NCI-H2171 (cell line): ENCODE data around the gene ADH1B.
A peak's percentile ranks its signal among the peaks of the same experiment; 100 is the strongest.
"Not testable (repeated sequence)": the region's sequence is repeated elsewhere in the genome, so short reads cannot be mapped to it uniquely, and the experiment has no call there.

Experiments used
- DNase-seq: peaks from one replicate; lab custom pipeline; 2025; lab: John Stamatoyannopoulos, UW

ADH1B gene

GRCh38 chr4:99321241-99322191 is at the start of gene ADH1B:
Gene ADH1B (minus strand): TSS chr4:99321401. CDS start chr4:99321331, 70 bp downstream.
- no peak for DNase-seq

GRCh38 chr4:99367817-99368216 is 46.6 kb upstream of the ADH1B start:
- DNase-seq, result peak; percentile 30

DNA sequence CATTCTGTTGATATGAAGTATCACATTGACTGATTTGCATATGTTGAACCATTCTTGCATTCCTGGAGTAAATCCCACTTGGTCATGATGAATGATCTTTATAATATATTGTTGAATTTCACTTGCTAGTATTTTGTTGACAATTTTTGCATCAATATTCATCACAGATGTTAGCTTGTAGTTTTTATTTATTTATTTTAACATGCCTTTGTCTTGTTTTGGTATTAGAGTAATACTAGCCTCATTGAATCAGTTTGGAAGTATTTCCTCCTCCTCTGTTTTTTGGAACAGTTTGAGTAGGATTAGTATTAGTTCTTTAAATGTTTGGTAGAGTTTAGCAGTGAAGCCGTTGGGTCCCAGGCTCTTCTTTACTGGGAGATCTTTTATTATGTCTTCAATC is 45.3 kb upstream of the ADH1B start:
- no peak for DNase-seq

- DNase-seq, result no peak
Measured at GRCh38 chr4:99362768-99363167, 41.6 kb upstream of the ADH1B start.

GRCh38 chr4:99361899-99362275 is 40.7 kb upstream of the ADH1B start:
- no peak for DNase-seq

DNA sequence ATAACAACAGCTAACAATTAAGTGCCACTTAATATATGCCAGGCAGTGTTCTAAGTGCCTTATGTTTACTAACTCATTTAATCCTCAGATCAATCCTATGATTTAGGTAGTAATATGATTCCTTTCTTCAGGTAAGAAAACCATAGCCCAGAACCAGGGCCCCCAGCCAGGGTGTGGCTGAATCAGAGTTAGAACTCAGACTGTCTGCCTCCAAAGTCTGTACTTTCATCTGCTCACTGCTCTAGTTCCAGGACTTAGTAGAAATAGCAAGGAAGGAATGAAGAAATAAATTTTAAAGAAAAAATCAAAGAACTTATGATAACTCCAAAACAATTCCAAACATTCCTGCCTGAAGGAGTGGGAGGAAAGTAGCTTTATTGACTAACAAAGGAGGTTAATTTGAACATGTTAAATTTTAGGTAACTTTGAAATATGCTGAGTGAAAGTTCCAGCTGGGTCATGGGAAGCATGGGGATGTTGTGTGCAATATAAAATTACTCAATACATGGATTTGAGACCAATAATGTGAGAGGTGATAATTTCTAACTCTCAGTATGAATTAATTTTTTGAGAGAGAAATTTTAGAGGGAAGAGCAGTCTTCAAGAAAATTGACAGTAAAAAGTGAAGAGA is 40.2 kb upstream of the ADH1B start:
- no peak for DNase-seq

DNA sequence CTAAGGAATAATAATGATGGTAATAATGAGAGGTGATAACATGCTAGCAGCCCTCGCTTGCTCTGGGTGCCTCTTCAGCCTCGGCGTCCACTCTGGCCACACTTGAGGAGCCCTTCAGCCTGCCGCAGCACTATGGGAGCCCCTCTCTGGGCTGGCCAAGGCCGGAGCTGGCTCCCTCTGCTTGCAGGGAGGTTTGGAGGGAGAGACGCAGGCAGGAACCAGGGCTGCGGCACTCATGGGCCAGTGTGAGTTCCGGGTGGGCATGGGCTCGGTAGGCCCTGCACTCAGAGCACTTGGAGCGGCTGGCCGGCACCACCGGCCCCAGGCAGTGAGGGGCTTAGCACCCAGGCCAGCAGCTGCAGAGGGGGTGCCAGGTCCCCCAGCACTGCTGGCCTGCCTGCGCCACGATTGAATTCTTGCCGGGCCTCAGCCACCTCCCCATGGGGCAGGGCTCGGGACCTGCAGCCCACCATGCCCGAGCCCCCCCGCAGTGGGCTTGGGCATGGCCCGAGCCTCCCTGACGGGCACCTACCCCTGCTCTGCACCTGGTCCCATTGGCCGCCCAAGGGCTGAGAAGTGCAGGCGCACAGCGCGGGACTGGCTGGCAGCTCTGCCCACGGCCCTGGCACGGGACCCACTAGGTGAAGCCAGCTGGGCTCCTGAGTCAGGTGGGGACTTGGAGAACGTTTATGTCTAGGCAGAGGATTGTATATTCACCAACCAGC is 38.4 kb upstream of the ADH1B start:
- DNase-seq, result no peak

GRCh38 chr4:99357948-99358347 is 36.7 kb upstream of the ADH1B start:
- DNase-seq, result no peak

DNA sequence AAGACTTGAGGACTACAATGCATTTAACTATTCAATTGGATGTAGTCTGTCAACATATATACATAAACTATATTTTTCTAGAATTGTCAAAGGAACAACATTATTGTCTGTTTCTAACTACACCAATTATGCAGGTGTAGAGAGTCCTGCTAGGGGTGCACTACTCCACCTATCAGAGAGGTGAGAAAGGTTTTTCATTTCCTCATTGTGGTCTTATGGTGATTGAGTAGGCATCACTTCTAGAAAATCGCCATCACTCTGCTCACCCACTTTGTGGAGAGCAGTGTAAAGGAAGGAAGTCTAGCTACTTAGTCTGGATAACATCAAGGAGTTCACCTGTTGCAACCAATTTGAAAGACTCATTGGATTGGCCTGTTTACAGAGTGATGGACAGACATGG is 35.8 kb upstream of the ADH1B start:
- no peak for DNase-seq

GRCh38 chr4:99356149-99356548 is 34.9 kb upstream of the ADH1B start:
- DNase-seq, result not testable (repeated sequence)

- no peak for DNase-seq
Measured at GRCh38 chr4:99352602-99353537, 31.7 kb upstream of the ADH1B start, which contains the start of gene ADH1C. Gene ADH1C (minus strand): TSS chr4:99352746. CDS start chr4:99352675, 71 bp downstream.

- DNase-seq, result no peak
Measured at GRCh38 chr4:99351487-99351886, 30.3 kb upstream of the ADH1B start.

DNA sequence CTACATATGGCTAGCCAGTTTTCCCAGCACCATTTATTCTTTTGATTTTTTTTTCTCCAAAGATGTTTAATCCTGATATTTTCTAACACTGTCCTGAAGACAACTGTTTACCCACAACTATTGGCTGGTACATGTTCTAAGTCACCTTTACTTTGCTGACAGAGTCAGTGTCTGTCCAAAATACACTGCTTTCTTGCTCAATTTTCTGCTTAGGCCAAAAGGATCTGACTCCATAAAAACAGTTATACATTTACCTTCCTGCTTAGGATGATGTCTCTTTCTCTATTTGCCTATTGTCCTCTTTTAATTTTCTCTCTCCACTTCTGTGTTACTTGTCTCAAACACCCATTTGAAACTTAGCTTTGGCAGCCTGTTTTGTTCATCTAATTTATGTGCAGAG is 28.1 kb upstream of the ADH1B start:
- no peak for DNase-seq

DNA sequence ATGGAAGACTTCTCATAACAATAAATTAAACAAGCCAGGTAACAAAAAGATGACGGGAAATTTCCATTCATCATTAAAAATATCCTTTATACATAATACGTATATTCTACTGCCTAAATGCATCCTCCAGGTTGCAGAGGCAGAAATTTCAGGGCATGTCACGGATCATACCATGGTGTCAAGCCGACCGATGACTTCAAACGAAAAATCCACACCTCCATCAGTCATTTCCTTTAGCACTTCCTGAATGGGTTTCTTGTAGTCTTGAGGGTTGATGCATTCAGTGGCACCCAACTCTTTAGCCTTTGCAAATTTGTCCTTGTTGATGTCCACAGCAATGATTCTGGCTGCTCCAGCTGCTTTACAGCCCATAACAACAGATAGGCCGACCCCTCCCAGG is 21.4 kb upstream of the ADH1B start:
- DNase-seq, result not testable (repeated sequence)

GRCh38 chr4:99341426-99341825 is 20.2 kb upstream of the ADH1B start:
- DNase-seq, result no peak

DNA sequence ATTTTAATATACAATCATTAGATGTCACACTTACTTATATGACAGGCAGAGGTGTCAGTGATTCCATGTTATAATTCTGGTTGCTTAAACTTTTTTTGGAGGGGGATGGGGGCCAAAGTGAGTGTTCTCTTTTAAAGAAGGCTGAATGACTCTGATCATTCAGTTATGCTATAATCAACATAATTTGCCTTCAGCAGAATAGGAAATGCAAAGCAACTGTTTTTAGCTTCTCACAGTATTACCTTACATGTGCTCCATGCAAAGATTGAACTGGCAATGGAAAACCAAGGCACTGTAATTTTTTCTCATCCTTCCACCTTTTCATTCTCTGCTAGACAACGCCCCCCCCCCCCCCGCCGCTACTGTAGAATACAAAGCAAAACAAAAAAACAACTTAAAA is 18.0 kb upstream of the ADH1B start:
- no peak for DNase-seq

DNA sequence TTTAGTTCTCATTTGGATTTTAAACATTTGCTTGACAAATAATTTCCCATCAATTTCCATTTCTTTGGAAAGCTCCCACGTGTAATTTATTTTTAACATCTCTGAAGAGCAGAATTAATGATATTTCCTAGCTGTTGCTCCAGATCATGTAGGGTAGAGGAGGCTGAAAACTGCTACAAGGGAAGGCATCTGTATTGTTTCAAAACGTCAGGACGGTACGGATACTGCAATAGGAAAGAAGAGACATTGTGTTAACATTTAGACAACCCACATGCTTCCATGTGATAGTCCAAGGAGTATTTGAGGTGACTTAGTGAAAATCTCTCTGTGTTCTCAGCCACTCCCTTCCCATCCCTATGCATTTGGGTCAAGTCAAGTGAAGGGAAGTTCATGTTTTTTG is 15.4 kb upstream of the ADH1B start:
- DNase-seq, result no peak

- no peak for DNase-seq
Measured at GRCh38 chr4:99334880-99335279, 13.7 kb upstream of the ADH1B start.

DNA sequence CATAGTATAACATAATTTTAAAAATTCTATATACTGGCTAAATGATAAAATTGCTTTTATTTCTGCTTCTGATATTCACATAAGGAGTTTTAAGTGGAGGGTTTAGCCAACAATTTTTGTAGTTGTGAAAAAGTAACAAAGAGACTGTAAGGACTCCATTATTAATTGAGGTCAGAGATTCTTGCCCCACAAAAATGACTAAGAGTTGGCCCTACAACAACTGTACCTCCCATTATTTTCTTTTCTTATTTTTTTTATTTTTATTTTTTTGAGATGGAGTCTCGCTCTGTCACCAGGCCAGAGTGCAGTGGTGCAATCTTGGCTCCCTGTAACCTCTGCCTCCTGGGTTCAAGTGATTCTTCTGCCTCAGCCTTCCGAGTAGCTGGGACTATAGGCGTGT is 9.4 kb upstream of the ADH1B start:
- DNase-seq, result no peak

- DNase-seq, result no peak
Measured at GRCh38 chr4:99329876-99330275, 8.7 kb upstream of the ADH1B start.

- DNase-seq, result no peak
Measured at GRCh38 chr4:99324979-99325378, 3.8 kb upstream of the ADH1B start.

- no peak for DNase-seq
Measured at GRCh38 chr4:99324361-99324760, 3.2 kb upstream of the ADH1B start.
